ENCODE results near the gene ARL8B. TPM values are rescaled to one million over a fixed set of nuclear protein-coding genes. Genes with fewer than 3 reads are reported as not detected.

Gene ARL8B
- total RNA-seq, 4 donors from 2014 or later = 60.3 to 74.4 (median 66.0) TPM

- Histone ChIP-seq H3K9me3 (no peaks in the 10 kb centered on the region), H3K4me1 (peaks cover 7% of the 10 kb centered on the region), H3K36me3 (no peaks in the 10 kb centered on the region), H3K4me3 (no peak overlapping the region), H3K27me3 (peaks cover 10% of the 10 kb centered on the region), H3K27ac (no peak overlapping the region)
- TF ChIP-seq POLR2A (IDR thresholded peaks at IDR 0.05) (no peak), POLR2AphosphoS5 (IDR thresholded peaks at IDR 0.05) (no peak), CTCF (IDR thresholded peaks at IDR 0.05) (no peak), EP300 (IDR thresholded peaks at IDR 0.05) (no peak)
- DNase-seq (ENCODE audit: low spot score in 2 of 2) = no peak
- 59% methylated on average over 2 of the region's 2 CpGs for WGBS
These were observed 107.3 kb downstream of the ARL8B start for GRCh38 chr3:5229414-5229813.

Other genes with a start within 250 kb of the ARL8B start
- 100 to 1,000 TPM in 1 of 4 donors, 10 to 100 TPM in 3; 63.0 to 154 (median 93.3) TPM for gene BHLHE40, start 142.9 kb upstream of the ARL8B start, total RNA-seq
- 100 to 1,000 TPM in 1 of 4 donors, 10 to 100 TPM in 3; 48.1 to 127 (median 56.3) TPM for gene EDEM1, start 65.4 kb downstream of the ARL8B start, total RNA-seq